HepG2 (cell line): ENCODE results near the gene EEF1AKMT3. TPM values are rescaled to one million over a fixed set of nuclear protein-coding genes. Genes with fewer than 3 reads are reported as not detected.

Source experiments
- AFF4 ChIP-seq: sonication (generic); formaldehyde crosslinking; IDR thresholded peaks from 2 replicates; pipeline ENCODE4 v1.4.0; 2020; ENCODE audit warnings: missing genetic modification reagents
- CENPX ChIP-seq: sonication (generic); formaldehyde crosslinking; IDR thresholded peaks from 2 replicates; pipeline ENCODE4 v1.9.0; 2021; ENCODE audit warnings: mild to moderate bottlenecking, missing genetic modification reagents, moderate library complexity
- CTCF ChIP-seq: sonication (generic); formaldehyde crosslinking; IDR thresholded peaks from 2 replicates; pipeline ENCODE4 v1.5.0; 2020; ENCODE audit warnings: mild to moderate bottlenecking, missing genetic modification reagents, moderate library complexity
- FOXA3 ChIP-seq: IDR thresholded peaks from 2 replicates; pipeline ENCODE4 v1.6.1; 2016; ENCODE audit warnings: missing genetic modification reagents, missing compliant biosample characterization
- GATA4 ChIP-seq: sonication (generic); IDR thresholded peaks from 2 replicates; pipeline ENCODE4 v1.6.1; 2016; ENCODE audit warnings: antibody characterized with exemption, low read depth, borderline replicate concordance
- GATAD1 ChIP-seq: IDR thresholded peaks from 2 replicates; pipeline ENCODE4 v1.6.1; 2016; ENCODE audit warnings: missing genetic modification reagents, missing compliant biosample characterization
- HDAC2 ChIP-seq: sonication (generic); formaldehyde crosslinking; IDR thresholded peaks from 2 replicates; pipeline ENCODE4 v1.4.0; 2020; ENCODE audit warnings: missing genetic modification reagents
- KMT2A ChIP-seq: sonication (generic); formaldehyde crosslinking; IDR thresholded peaks from 2 replicates; pipeline ENCODE4 v1.4.0; 2020; ENCODE audit warnings: missing genetic modification reagents
- MEIS1 ChIP-seq: sonication (generic); formaldehyde crosslinking; IDR thresholded peaks from 2 replicates; pipeline ENCODE4 v1.9.0; 2021; ENCODE audit warnings: mild to moderate bottlenecking, missing genetic modification reagents, moderate library complexity, borderline replicate concordance
- NFYB ChIP-seq: sonication (generic); formaldehyde crosslinking; IDR thresholded peaks from 2 replicates; pipeline ENCODE4 v1.4.0; 2020; ENCODE audit warnings: missing genetic modification reagents
- PHF21A ChIP-seq: sonication (generic); formaldehyde crosslinking; IDR thresholded peaks from 2 replicates; pipeline ENCODE4 v1.5.0; 2020; ENCODE audit warnings: mild to moderate bottlenecking, missing genetic modification reagents
- RAD21 ChIP-seq: fragments of 450-650 bp; formaldehyde crosslinking; IDR thresholded peaks from 2 replicates; pipeline ENCODE4 v1.5.0; 2020; ENCODE audit warnings: mild to moderate bottlenecking
- SETDB1 ChIP-seq: sonication (generic); formaldehyde crosslinking; IDR thresholded peaks from 2 replicates; pipeline ENCODE4 v1.5.1; 2020; ENCODE audit warnings: missing genetic modification reagents, mild to moderate bottlenecking, borderline replicate concordance
- TIGD3 ChIP-seq: sonication (generic); formaldehyde crosslinking; IDR thresholded peaks from 2 replicates; pipeline ENCODE4 v1.5.1; 2020; ENCODE audit warnings: mild to moderate bottlenecking, missing genetic modification reagents, borderline replicate concordance
- ZBED4 ChIP-seq: sonication (generic); formaldehyde crosslinking; IDR thresholded peaks from 2 replicates; pipeline ENCODE4 v1.4.0; 2020; ENCODE audit warnings: missing genetic modification reagents, borderline replicate concordance
- ZNF101 ChIP-seq: sonication (generic); formaldehyde crosslinking; IDR thresholded peaks from 2 replicates; pipeline ENCODE4 v1.4.0; 2020; ENCODE audit warnings: mild to moderate bottlenecking, low read depth, missing genetic modification reagents, borderline replicate concordance
- ZNF331 ChIP-seq: sonication (generic); formaldehyde crosslinking; IDR thresholded peaks from 2 replicates; pipeline ENCODE4 v1.4.0; 2020; ENCODE audit warnings: missing genetic modification reagents
- polyA plus RNA-seq, 8 experiments: library from polyadenylated mRNA; depleted of rRNA in 3 of 8; stranded (reverse) in 7 of 8; unstranded in 1 of 8; fragments of >200 nt; fragmentation: Illumina TruSeq in 4 of 8; extraction: Trizol in 4 of 8; gene quantifications; 2 replicates each; pipeline versions ENCODE4 v1.2.1 to v1.2.3, GENCODE V29; 2011 to 2016; ENCODE audit warnings: low read depth in 4 of 8, missing spikeins in 1 of 8, mixed read lengths in 1 of 8; ENCODE audit not compliant: insufficient read depth in 1 of 8
- total RNA-seq, 5 experiments: library from RNA; depleted of rRNA; stranded (reverse); fragments of >200 nt; fragmentation: Illumina TruSeq; extraction: Trizol; gene quantifications; 2 replicates each; pipeline ENCODE4 v1.2.3, GENCODE V29; 2016; ENCODE audit warnings: low read depth in 1 of 5

EEF1AKMT3 gene
- total and polyA plus RNA-seq, 2 of the 13 experiments (the other 11 are each of a cell fraction or from before 2014, with no cell fraction given), result 4.7 to 11.4 TPM

GRCh38 chr12:57756406-57757341, 15.7 kb upstream of the EEF1AKMT3 start (continued):
- 0 out of 2 replicates have a peak, but pooled peaks have one; percentile 10 for TF ChIP-seq PHF21A
- no peak for TF ChIP-seq NFYB
- 0 out of 2 replicates have a peak, but pooled peaks have one; percentile 12 for TF ChIP-seq ZNF331 (CRISPR knock-in tag)
- no peak for TF ChIP-seq CENPX (CRISPR knock-in tag)
- TF ChIP-seq ZBED4, result no peak
- TF ChIP-seq MEIS1, result peak; percentile 59; the same call in 1 of the 2 replicates
- TF ChIP-seq FOXA3, result no peak
- peak; percentile 53; the same call in 1 of the 2 replicates for TF ChIP-seq HDAC2 (CRISPR knock-in tag)
- no peak for TF ChIP-seq SETDB1
- no peak for TF ChIP-seq ZNF101 (CRISPR knock-in tag)
- TF ChIP-seq CTCF, result peak; percentile 94
- TF ChIP-seq RAD21, result peak; percentile 50; the same call in 1 of the 2 replicates
- peak; percentile 50; the same call in 1 of the 2 replicates for TF ChIP-seq GATAD1 (CRISPR knock-in tag)
- TF ChIP-seq TIGD3 (CRISPR knock-in tag), result no peak
- TF ChIP-seq AFF4 (CRISPR knock-in tag), result no peak
- no peak for TF ChIP-seq KMT2A (CRISPR knock-in tag)
- no peak for TF ChIP-seq GATA4
